Activated CD8-positive, alpha-beta memory T cell treated with anti-CD3 and anti-CD28 coated beads, Interleukin-2, amount 50 U/mL, for 48 hours (primary cell): ENCODE data around the gene KPNA1.

Experiments used
- DNase-seq: peaks from one replicate; pipeline ENCODE4 v3.0.0-alpha.2; 2020

KPNA1 gene

GRCh38 chr3:122514123-122515019 is at the start of gene KPNA1:
KPNA1 (minus strand) TSS chr3:122514939; CDS start chr3:122496565, 18,374 bp downstream.
- DNase-seq, result peak; percentile 92

GRCh38 chr3:122564155-122564912 is 49.6 kb upstream of the KPNA1 start, which contains the start of the genes DTX3L and PARP9:
DTX3L (plus strand) TSS chr3:122564338; CDS start chr3:122564427, 89 bp downstream.
PARP9 (minus strand) TSS chr3:122564300; CDS start chr3:122559620, 4,680 bp downstream.
- peak; percentile 87 for DNase-seq

GRCh38 chr3:122563717-122564025 is 48.9 kb upstream of the KPNA1 start:
- no peak for DNase-seq

GRCh38 chr3:122562923-122563716 is 48.4 kb upstream of the KPNA1 start:
- no peak for DNase-seq

- no peak for DNase-seq
Observed at GRCh38 chr3:122560680-122561079, 45.9 kb upstream of the KPNA1 start.

- no peak for DNase-seq
Observed at GRCh38 chr3:122559906-122560305, 45.2 kb upstream of the KPNA1 start.

- no peak for DNase-seq
Observed at GRCh38 chr3:122558605-122559004, 43.9 kb upstream of the KPNA1 start.

- no peak for DNase-seq
Observed at GRCh38 chr3:122557356-122557755, 42.6 kb upstream of the KPNA1 start.

- no peak for DNase-seq
Observed at GRCh38 chr3:122555275-122556071, 40.7 kb upstream of the KPNA1 start.

- no peak for DNase-seq
Observed at GRCh38 chr3:122553171-122553570, 38.4 kb upstream of the KPNA1 start.

- no peak for DNase-seq
Observed at GRCh38 chr3:122548619-122549018, 33.9 kb upstream of the KPNA1 start.

- DNase-seq, result no peak
Observed at GRCh38 chr3:122548076-122548475, 33.3 kb upstream of the KPNA1 start.

- DNase-seq, result no peak
Observed at GRCh38 chr3:122546151-122546550, 31.4 kb upstream of the KPNA1 start.

GRCh38 chr3:122538956-122539490 is 24.3 kb upstream of the KPNA1 start:
- no peak for DNase-seq

GRCh38 chr3:122536632-122537001 is 21.9 kb upstream of the KPNA1 start:
- DNase-seq, result no peak

GRCh38 chr3:122535964-122536631 is 21.4 kb upstream of the KPNA1 start:
- DNase-seq, result no peak

- DNase-seq, result no peak
Observed at GRCh38 chr3:122533931-122534334, 19.2 kb upstream of the KPNA1 start.

GRCh38 chr3:122533480-122533879 is 18.7 kb upstream of the KPNA1 start:
- DNase-seq, result no peak

GRCh38 chr3:122530164-122530563 is 15.4 kb upstream of the KPNA1 start:
- no peak for DNase-seq

- no peak for DNase-seq
Observed at GRCh38 chr3:122523317-122523716, 8.6 kb upstream of the KPNA1 start.

- DNase-seq, result no peak
Observed at GRCh38 chr3:122520861-122521260, 6.1 kb upstream of the KPNA1 start.
